Hematopoietic multipotent progenitor cell treated with erythropoietin and hydrocortisone succinate and interleukin-3 and kit ligand, for 6 days (in vitro differentiated cells): ENCODE measurements around the gene AKT1S1.
A peak's percentile ranks its signal among the peaks of the same experiment; 100 is the strongest.

ENCODE experiments used
- DNase-seq: peaks from one replicate; pipeline ENCODE4 v3.0.0-alpha.2; 2015

AKT1S1 gene

DNA sequence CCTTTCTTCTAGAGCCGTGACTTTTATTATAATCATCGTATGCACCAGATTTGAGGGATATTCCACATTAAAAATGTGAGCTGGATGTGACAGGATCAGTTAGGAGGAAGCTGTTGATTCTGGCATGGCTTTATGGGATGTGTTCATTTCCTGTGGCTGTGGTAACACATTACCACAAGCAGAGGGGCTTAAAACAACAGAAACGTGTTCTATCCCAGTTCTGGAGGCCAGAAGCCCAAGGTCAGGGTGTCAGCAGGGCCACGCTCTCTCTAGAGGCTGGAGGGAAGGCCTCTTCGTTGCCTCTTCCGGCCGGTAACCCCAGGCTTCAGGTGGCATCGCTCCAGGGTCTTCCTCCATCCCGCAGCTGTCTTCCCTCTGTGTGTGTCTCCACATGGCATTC is 44.6 kb downstream of the AKT1S1 start:
- no peak for DNase-seq

GRCh38 chr19:49831592-49831991 is 45.6 kb downstream of the AKT1S1 start:
- no peak for DNase-seq

DNA sequence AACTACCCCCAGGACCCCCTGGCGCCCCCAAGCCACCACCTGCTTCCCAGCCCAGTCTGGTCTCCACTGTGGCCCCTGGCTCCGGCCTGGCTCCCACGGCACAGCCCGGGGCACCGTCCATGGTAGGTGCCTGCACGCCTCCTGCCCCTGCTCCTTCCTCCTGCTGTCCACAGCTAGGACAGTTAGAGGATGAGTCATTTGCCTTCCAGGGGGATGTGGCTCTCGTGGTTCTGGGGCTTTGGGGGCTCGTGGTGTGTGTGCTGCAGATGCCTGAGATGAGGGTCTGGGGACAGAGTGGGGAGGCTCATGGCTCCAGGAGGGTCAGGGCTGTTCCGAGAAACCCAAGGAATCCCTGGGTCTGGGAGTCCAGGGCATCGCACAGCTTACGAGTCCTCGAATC is 46.4 kb downstream of the AKT1S1 start:
- DNase-seq = no peak

- DNase-seq = no peak
Observed at GRCh38 chr19:49829721-49830120, 47.4 kb downstream of the AKT1S1 start.

GRCh38 chr19:49829200-49829599 is 48.0 kb downstream of the AKT1S1 start:
- no peak for DNase-seq

- no peak for DNase-seq
Observed at GRCh38 chr19:49827034-49827433, 50.1 kb downstream of the AKT1S1 start.

- no peak for DNase-seq
Observed at GRCh38 chr19:49824662-49825061, 52.5 kb downstream of the AKT1S1 start.

GRCh38 chr19:49823472-49823871 is 53.7 kb downstream of the AKT1S1 start:
- DNase-seq = no peak

- DNase-seq = peak; percentile 97
Observed at GRCh38 chr19:49820125-49820524, 57.0 kb downstream of the AKT1S1 start.

- DNase-seq = peak; percentile 36
Observed at GRCh38 chr19:49819452-49820115, 57.6 kb downstream of the AKT1S1 start.
